ENCODE data around the gene TMEM18.
"Not testable (repeated sequence)": the region's sequence is repeated elsewhere in the genome, so short reads cannot be mapped to it uniquely, and the experiment has no call there.

The TMEM18 gene

DNA sequence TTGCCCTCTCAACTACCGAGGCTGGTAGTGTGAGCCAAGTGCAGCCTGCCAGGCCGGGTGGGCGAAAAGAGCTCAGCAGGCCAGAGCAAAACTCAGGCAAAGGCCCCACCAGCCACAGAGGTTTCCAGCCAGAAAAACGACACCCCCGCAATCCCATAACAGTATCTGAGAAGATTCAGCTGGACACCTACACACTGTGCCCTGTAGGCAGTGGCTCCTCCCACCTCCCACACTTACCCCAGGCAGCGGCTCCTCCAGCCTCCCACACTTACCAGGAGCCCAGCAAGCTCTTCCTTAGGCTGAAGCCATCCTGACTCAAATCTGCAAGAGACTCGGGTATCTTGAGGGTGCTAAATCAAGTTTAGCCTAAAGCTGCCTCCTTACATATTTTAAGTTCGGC lies 15.6 kb upstream of the TMEM18 start:
- DNase-seq, result no peak

DNA sequence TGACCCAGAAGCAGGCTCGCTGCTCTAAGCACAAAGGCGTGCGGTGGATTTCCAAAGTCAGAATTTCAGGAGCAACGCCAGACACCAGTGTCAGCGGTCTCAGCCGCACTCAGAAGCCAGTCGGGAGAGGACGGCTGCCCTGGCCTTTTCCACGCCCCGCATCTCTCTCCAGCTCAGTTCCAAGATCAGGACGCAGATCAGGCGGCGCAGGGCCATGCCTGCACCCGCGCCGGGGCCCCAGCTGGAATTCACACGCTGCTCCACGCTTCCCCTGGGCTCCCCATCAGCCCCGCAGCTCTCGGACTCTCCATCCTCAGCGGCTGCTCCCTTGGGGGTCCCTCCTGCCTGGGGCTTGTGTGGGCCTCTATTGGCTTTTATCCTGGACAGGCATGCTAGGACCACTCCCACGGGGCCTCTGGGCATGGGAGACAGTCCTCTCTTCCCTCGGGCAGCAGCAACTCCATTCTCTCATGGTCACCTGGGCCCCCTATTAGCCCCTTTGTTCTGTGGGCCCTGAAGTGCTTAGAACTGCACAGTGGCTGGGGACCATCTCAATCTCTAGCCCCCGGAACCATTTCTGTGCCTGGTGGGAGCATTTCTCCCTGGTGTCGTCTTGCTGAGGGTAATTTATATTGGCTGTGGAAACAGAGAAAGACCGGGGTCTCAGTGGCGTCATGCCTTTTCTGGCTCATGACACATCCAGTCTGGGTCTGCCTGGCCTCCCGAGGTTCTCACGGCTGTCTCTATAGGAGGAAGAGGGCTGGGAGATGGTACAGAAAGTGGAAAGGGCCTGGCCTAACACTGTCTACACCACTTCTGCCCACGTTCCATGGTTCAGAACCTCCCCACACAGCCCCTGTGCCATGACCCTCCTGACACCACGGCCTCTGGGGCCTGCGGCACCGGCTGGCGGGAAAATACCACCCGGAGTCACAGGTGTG lies 14.9 kb upstream of the TMEM18 start:
- no peak for DNase-seq

DNA sequence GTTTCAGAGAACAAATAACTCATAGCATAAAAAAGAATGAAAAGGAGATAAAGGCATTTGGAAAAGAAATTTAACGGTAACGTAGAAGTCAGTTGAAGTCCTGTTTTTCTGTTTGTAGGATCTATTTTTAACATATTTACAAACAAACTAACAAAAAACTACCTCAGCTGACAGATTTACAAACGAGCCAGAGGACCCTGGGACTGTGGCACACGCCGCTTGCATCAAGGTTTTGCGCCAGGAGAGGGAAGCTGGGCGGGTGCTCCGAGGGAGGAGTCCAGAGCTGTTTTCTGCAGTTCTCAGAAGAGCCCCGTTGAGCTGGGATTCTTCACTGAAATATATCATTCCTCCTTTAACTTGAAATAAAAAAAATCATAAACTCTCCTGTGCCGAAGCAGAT lies 13.6 kb upstream of the TMEM18 start:
- no peak for DNase-seq

DNA sequence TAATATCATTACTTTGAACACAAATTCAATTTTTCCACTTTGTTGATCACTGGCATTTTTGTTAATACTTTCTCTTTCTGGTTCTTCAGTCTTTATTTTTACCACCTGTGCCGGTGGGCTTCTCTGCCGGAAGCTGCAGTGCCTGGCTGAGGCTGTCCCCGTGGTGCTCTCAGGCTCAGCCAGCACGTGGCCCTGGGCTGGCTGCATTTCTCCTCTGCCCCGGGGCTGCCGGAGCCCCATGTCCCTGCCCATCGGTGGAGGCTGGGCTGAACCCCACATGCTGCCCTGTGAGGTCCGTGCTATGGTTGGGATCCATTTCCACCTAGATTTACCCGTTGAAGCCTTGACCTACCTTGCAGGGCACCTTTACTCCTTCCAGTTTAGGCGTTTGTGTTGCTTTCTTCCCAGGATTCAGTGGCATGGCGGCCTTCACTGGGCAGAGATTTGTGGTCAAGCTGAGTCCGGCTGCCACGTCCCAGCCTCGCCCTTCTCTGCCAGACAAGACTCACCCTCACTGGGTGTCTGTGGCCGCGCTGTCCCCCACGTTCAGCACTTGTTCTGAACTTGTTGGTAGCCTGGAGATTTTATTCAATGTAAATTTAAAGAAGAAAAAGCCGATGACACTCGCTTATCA lies 12.8 kb upstream of the TMEM18 start:
- DNase-seq, result no peak

DNA sequence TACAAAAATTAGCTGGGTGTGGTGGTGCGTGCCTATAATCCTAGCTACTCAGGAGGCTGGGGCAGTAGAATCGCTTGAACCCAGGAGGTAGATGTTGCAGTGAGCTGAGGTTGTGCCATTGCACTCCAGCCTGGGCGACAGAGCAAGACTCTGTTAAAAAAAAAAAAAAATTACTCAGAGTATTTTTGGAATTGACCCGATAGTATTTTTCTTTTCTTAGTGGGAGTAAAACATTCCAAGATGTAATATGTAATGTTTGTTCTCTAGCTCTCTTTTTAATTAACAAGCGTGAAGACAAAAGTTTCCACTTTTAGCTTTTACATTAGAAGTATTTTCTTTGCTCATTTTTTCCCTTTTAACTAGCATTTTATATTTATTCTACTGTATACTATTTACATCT lies 12.0 kb upstream of the TMEM18 start:
- no peak for DNase-seq

DNA sequence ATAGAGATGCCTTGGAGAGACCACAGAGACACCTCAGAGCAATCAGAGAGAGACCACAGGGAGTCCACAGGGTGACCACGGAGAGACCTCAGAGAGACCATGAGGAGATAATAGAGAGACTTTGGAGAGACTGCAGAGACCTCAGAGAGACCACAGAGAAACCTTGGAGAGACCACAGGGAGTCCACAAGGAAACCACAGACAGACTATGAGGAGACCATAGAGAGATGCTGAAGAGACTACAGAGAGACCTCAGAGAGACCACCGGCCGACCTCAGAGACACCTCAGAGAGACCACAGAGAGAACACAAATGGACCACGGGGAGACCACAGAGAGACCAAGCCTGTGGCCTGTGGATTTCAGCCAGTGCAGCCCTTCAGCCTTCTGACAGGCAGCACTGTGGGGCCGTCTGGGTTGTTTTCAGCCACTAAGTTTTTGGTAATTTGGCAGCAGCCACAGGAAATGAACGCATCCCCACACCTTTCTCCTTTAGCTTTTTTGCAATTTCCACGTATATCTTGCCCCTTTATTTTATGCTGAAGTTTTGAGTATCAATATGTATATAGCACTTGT lies 11.4 kb upstream of the TMEM18 start:
- DNase-seq, result no peak

DNA sequence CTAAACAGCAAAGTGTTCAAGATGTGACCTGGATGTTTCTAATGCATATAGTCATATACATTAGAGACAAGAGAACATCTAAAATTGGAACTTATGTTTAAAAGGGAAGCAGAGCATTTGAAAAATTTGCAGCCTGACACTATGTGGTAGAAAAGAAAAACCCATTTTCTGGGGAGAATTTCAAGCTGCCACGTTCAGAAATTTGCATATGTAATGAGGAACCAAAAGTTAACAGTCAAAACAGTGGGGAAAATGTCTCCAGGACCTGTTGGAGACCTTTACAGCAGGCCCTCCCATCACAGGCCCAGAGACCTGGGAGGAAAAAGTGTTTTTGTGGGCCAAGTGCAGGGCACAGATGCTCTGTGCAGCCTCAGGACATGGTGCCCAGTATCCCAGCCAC lies 8.2 kb upstream of the TMEM18 start:
- no peak for DNase-seq

DNA sequence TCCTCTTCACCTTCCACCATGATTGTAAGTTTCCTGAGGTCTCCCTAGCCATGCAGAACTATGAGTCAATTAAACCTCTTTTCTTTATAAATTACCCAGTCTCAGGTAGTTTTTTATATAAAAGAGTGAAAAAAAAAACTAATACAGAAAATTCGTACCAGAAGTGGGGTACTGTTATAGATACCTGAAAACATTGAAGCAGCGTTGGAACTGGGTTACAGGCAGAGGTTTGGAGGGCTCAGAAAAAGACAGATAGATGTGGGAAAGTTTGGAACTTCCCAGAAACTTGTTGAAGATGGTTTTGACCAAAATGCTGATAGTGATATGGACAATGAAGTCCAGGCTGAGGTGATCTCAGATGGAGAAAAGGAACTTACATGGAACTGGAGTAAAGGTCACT lies 7.7 kb upstream of the TMEM18 start:
- not testable (repeated sequence) for DNase-seq

DNA sequence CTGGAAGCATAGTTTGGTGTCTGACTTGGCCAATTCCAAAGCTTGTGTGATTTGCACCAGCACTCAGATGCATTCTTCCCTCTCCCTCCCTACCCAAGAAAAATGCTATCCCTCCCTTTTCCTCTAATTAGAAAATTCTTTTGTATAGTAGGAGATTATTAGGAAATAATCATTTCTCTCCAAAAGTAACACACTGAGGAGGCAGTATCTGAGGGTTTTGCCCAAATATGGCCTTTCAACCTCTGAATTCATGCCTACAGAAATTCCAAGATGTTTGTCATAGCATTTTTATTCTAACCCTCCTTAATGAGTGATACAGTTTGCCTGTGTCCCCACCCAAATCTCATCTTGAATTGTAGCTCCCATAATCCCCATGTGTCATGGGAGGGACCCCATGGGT lies 5.0 kb upstream of the TMEM18 start:
- no peak for DNase-seq

DNA sequence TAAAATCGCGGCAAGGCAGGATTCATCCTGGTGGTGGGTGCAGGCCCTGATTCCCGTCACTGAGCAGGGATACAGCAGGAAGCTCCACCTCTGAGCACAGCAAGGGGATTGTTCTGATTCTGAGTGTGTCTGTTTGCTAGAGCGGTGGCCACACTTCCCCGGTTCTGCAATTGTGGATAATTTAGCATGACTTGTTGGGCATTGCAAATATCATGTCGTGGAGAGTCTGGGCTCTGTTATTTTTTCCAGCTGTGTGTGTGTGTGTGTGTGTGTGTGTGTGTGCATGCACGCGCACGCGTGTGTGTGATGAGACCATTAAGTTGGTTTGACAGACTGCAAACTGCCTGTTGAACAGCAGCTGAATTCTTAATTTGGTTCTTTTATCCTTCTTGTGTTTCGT lies 4.1 kb upstream of the TMEM18 start:
- DNase-seq, result no peak

DNA sequence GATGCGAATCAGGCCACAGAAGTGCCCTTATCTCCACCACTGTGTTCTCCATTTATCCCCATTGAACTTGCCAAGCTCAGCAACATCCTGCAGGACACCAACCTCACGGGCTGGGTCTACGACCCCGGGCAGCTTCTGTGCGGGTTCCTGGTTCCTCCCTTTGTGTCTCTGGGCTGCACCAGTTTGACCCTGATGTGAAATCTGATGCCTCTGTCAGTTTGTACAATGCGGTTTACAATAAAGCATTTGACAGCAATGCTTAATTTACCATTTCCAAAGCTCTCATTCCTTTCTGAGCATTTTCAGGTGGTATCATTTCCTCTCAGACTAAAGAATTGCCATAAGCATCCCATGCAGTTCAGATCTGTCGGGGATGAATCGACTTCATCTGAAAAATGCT lies 3.3 kb upstream of the TMEM18 start:
- no peak for DNase-seq

DNA sequence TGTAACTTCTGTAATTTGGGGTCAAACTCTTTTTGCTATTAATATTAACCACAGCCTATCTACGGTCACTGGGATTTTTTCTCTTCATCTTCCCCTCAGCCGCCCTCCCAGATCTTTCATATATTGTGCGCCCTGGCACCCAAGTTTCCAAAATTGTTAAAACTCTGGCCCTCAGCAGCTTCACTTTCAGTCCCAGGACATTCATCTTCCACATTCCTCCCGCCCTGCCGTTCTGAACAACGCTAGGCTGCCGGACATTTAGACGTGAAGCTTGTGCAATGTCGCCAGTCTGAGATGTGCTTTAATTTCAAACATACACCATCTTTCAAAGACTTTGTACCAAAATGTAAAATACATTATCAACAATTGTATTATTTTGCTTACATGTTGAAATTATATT lies 1.8 kb upstream of the TMEM18 start:
- no peak for DNase-seq

DNA sequence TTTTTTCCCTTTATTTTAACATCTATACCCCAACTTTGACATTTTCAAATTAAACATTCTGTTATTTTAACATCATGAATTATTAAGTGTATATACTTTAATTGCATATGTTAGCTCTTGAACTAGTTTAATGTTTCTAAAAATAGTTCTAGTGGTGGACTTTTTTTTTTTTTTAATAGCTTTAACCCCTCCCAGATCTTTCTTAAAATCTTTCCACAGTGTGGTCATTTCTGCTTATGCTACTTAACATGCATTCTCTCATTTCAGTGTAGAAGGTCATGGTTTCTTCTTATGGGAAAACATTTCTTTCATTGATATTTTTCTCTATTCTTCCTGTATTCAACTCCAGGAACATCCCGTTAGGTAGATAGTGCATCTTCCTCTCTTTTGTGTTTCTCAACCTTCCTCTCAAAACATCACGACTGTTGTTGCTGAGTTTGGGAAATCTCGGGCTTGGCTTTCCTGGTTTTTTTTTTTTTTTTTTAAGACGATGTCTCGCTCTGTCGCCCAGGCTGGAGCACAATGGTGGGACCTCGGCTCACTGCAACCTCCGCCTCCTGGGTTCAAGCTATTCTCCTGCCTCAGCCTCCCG lies 849 bp upstream of the TMEM18 start:
- peak; percentile 5 to 40 (median 20) for DNase-seq

DNA sequence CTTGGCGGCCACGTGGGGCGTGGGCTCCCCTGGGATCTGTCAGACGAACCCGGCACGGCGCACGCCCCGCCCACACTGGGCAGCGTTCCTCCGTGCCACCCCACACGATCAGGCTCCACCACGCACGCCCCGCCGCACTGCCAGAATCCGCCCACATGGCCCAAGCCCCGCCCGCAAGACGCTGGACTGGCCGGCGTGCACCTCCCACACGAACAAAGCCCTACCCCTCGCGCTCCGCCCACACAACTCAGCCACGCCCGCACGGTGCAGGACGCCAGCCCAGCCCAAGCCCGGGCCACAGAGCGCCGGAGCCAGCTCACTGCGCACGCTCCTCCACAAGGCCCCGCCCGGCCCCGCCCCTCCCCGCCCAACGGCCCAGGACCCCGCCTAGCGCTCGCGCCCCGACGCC lies 555 bp downstream of the TMEM18 start:
- DNase-seq, result peak; percentile 99 to 100 (median 99)

DNA sequence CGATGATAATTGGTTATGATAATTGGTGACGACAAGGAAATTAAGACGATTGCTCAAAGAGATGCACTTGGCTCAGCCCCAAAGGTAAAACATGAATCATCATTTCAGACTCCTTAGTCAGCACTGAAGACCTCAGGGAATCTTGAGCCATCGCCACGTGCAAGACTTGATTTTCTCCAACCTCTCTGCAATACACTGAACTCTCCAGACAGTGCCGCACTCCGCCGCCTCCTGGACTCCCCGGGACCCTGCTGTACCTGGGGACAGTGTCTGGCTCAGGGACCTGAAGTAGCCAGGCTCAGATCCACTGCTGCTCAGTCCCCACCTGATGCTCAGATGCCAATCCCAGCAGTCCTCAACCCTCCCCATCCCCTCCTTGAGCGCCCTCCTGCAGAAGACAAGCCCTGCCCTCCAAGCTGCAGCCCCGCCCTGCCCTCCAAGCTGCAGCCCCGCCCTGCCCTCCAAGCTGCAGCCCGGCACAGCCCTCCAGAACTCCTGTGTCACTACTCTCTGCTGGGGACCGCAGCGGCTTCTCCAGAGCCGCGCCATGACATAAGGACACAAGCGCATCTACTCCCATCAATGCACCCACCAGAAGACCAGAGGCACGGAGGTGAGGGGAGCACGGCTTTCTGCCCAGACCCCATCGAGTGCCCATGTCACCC lies 1.1 kb downstream of the TMEM18 start:
- peak; percentile 8 to 53 (median 53) for DNase-seq

DNA sequence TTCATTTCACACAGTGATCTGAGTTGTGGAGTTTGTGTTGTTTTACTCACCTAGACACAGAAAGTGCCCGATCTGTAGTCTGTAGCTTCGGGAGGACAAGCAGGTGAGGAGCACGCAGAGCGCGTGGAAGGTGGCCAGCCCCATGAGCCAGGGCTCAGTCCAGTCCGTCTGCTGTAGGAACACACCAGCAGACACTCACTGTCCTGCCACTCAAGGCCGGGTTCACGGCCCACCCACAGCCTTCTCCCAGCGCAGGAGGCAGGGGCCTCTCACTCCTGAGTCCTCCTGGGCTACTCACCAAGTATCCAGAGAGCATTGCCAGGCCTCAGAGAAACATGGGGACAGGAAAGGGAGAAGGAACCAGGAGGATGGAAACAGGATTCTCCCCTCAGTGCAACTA lies 1.7 kb downstream of the TMEM18 start:
- DNase-seq, result no peak

DNA sequence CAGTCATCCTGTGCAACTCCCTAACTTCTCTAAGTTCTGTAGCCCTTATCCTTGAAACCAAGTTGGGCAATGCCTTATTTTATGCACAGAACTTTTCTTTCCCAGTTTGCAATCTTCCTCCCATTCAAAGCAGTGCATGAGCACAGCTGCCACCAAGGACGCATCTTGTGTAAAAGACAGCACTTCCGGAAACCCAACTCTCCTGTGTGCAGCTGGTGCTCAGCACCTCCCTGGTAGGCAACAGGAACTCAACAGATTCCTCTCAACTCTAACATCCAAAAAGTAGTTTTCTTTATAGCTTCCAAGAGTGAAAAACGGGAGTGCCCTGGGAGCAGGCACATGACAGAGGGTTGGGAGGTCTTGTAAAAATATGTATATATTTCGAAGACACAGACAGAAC lies 2.2 kb downstream of the TMEM18 start:
- DNase-seq, result no peak

DNA sequence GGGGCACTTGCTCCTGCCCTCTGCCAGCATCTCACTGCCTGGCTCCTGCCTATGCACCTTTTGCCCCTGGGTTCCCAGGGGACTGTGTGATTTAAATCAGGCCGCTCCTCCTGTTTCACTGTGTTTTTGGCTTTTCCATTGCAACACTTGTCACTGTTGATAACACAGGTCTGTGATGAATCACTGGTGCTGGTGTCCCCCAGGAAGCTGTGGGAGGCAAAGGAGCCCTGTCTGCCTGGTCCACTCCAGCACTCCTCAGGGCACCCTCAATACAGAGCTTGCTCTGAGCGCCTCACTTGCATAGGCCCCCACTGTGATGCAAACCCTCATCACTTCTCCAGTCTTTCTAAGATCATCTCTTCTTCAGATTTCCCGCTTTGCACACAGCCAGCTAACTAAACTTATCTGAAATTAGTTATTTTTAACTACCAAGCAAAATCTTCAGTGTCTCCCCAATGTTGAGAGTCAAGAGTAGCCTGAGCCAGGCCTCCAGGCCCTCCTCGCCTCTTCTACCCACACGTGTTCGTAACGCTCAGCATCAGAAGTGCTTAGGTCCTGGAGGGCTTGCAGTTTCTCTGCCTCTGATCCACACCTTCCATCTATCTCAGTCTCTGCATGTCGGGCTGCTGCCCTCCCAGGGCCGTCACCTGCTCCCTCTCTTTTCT lies 2.8 kb downstream of the TMEM18 start:
- DNase-seq, result no peak

DNA sequence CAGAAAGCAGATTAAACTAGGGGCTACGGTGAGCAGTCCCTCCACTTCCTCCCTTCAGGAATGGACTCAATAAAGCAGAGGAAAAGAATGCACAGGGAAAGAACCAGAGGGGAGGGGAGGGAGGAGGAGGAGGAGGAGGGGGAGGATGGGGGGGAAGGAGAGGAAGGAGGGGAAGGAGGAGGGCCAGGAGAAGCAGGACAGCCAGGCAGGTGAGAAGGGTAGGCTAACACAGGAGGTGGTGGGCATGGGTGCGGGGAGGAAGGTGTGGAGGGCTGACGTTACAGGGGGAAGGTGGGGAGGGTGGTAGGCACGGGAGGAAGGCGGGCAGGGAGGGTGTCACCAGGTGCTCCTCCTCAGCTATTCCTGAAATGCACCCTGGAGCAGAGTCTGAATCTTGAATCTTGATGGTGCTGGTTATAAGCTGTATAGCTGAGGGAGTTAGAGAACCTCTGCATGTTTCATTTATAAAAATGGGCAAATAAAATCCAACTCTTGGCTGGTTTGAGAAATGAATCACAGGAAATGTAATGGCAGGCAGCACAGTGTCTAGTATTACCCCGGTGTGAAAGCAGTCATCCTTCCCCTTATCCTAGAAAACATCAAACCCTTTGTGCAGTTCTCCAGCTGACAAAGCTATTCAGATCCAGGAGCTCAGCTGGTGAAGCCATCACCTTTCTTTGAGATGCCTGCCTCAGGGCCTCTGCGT lies 3.4 kb downstream of the TMEM18 start:
- DNase-seq, result no peak

DNA sequence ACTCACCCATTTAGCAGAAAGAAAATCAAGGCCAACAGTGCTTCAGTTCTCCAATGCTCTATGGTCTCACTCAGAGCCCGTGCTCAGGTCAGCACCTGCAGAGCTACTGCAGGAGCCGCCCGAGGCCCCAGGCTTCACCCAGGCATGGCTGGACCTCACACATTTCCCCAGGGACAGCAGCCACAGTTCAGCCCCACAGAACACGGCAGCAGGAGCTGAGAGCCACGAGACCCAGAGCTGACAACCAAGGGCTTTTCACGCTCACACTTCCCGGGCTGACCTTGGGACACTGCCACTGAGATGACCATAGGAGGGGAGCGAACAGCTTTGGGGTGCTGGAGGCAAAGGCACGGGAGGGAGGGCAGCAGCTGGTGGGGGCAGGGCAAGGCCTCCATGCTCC lies 4.2 kb downstream of the TMEM18 start:
- no peak for DNase-seq

DNA sequence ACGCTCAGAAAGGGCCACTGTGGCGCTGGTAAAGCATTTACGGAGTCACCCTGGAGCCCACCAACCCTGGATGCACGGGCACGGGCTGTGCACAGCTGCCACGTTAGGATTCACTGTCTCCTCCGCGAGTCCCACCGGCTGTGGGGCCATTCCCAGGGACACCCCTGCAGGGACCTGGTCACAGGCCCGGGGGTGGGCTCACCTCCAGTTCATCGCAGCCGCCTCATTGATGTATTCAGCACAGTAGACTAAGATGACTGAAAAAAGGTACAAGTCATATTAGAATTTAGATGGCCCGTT lies 4.7 kb downstream of the TMEM18 start:
- DNase-seq, result no peak

Data from suppressor macrophage treated with lipopolysaccharide for 1 hour (primary cell).